CD8-positive, alpha-beta memory T cell (primary cell): ENCODE results near the gene ARG2. TPM values are rescaled to one million over a fixed set of nuclear protein-coding genes. Genes with fewer than 3 reads are reported as not detected.

Experiments used
- CTCF ChIA-PET: fragments of 350-600 bp; sonication (Branson Sonifier 250); formaldehyde crosslinking; loops from one replicate; lab custom pipeline; 2021; ENCODE audit warnings: antibody characterized with exemption; lab: Charles Lee
- POLR2A ChIA-PET: fragments of 350-600 bp; sonication (Branson Sonifier 250); formaldehyde crosslinking; loops from one replicate; lab custom pipeline; 2021; ENCODE audit warnings: antibody characterized with exemption; lab: Charles Lee
- DNase-seq, 5 donors: peaks; one replicate each; pipeline versions ENCODE4 v3.0.0 to v3.0.0-alpha.2; 2020 to 2022; ENCODE audit warnings: mixed read lengths in 1 of 5
- H3K27ac ChIP-seq: one replicate; pipeline ENCODE4 v1.7.0; 2013; ENCODE audit warnings: low read depth, mild to moderate bottlenecking, low read length, moderate library complexity
- H3K27me3 ChIP-seq: 2 replicates; pipeline ENCODE4 v1.7.0; 2013; ENCODE audit warnings: low read length, mild to moderate bottlenecking; ENCODE audit not compliant: insufficient read depth, poor library complexity, severe bottlenecking
- H3K36me3 ChIP-seq: 2 replicates; pipeline ENCODE4 v1.7.0; 2013; ENCODE audit warnings: mild to moderate bottlenecking, low read length, moderate library complexity; ENCODE audit not compliant: insufficient read depth
- H3K4me1 ChIP-seq: 2 replicates; pipeline ENCODE4 v1.7.0; 2013; ENCODE audit warnings: mild to moderate bottlenecking, low read length, moderate library complexity; ENCODE audit not compliant: insufficient read depth
- H3K4me3 ChIP-seq: 2 replicates; pipeline ENCODE4 v1.7.0; 2013; ENCODE audit warnings: mild to moderate bottlenecking, low read length
- H3K9me3 ChIP-seq: 2 replicates; pipeline ENCODE4 v1.7.0; 2013; ENCODE audit warnings: mild to moderate bottlenecking, low read length
- H3K27ac Mint-ChIP-seq, 8 donors: one replicate each; pipeline ENCODE4 v1.8.0; 2020 to 2021; ENCODE audit warnings: mixed read lengths in 8 of 8, mild to moderate bottlenecking in 6 of 8, inconsistent platforms in 3 of 8, moderate library complexity in 3 of 8
- H3K27me3 Mint-ChIP-seq, 2 donors: one replicate each; pipeline ENCODE4 v1.8.0; 2020 to 2021; ENCODE audit warnings: mixed read lengths in 2 of 2, mild to moderate bottlenecking in 1 of 2, moderate library complexity in 1 of 2
- H3K36me3 Mint-ChIP-seq, 3 donors: one replicate each; pipeline ENCODE4 v1.8.0; 2020 to 2021; ENCODE audit warnings: mixed read lengths in 3 of 3, inconsistent platforms in 1 of 3, mild to moderate bottlenecking in 1 of 3
- H3K4me1 Mint-ChIP-seq, 3 donors: one replicate each; pipeline ENCODE4 v1.8.0; 2020 to 2021; ENCODE audit warnings: mixed read lengths in 3 of 3, inconsistent platforms in 1 of 3, mild to moderate bottlenecking in 1 of 3
- H3K4me3 Mint-ChIP-seq, 7 donors: one replicate each; pipeline ENCODE4 v1.8.0; 2020 to 2021; ENCODE audit warnings: mixed read lengths in 7 of 7, mild to moderate bottlenecking in 6 of 7, moderate library complexity in 4 of 7, inconsistent platforms in 2 of 7
- H3K9me3 Mint-ChIP-seq, 5 donors: one replicate each; pipeline ENCODE4 v1.8.0; 2020 to 2022; ENCODE audit warnings: mixed read lengths in 5 of 5, mild to moderate bottlenecking in 3 of 5, moderate library complexity in 2 of 5, inconsistent platforms in 1 of 5
- polyA plus RNA-seq: library from polyadenylated mRNA; unstranded; fragments of 300-500 nt; fragmentation: Illumina TruSeq; gene quantifications from one replicate; pipeline ENCODE4 v1.2.3, GENCODE V29; 2021
- total RNA-seq, 2 experiments: library from RNA; stranded (reverse); gene quantifications; one replicate each; pipeline ENCODE4 v1.2.3, GENCODE V29; 2021

Gene ARG2
- total and polyA plus RNA-seq, 3 experiments from 2014 or later: 1.2 to 2.8 (median 2.3) TPM

DNA sequence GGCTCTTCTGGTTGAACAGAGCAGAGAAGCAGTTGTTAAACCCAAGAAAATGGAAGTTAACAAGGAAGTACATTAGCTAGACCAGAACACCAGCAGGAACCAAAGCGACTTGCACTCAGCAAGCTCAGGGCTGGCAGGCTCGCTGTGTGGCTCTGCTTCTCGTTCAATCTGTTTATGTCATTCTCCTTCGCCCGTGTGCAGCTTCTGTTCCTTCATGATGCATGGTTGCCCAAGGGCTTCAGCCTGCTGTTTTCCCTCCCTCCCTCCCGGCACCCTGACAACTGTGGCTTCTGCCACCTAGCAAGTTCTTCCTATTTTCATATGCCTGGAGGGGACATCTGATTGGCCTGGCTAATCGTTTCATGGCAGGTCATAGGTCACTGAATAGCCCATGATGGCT lies 44.9 kb upstream of the ARG2 start:
- Mint-ChIP-seq H3K36me3 (no peaks in the 10 kb centered on the region), H3K4me1 (no peaks in the 10 kb centered on the region), H3K9me3 (no peaks in the 10 kb centered on the region), H3K4me3 (no peak overlapping the region), H3K27me3 (peaks cover 5 to 9% of the 10 kb centered on the region in 2 donors), H3K27ac (no peak overlapping the region)
- no peaks in the 10 kb centered on the region for H3K9me3 ChIP-seq
- H3K36me3 ChIP-seq: no peaks in the 10 kb centered on the region
- H3K27me3 ChIP-seq: no peaks in the 10 kb centered on the region
- ChIA-PET POLR2A (no interaction called here), CTCF (interaction anchor here (5.1 kb wide), 1 partner anchor 47 kb away, joined by 38 read pairs; no protein-coding TSS in a partner anchor)
- no peak for DNase-seq
- H3K4me1 ChIP-seq: no peaks in the 10 kb centered on the region
- H3K4me3 ChIP-seq: no peak overlapping the region
- no peak overlapping the region for H3K27ac ChIP-seq

DNA sequence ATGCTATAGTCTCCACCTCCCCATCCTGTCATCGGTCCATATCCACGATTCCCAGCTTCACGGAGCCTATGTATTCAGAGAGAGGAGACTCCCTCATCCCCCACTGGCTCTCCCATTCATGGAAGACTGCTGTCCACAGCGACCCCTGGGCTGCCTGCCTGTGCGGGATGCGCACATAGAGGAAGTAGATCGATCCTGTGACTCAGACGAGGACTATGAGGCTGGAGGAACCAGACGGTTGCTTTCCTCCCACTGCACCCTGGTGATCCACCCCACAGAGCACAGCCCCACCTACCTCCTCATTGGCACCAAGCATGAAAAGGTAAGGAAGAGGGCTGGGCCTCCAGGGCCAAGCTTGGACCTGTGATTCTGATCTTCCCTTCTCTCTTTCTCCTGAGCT lies 44.0 kb upstream of the ARG2 start:
- Mint-ChIP-seq H3K27ac (peak overlapping the region in 1 of 8 donors; percentile 36), H3K4me3 (peak overlapping the region in 1 of 7 donors; percentile 66), H3K9me3 (no peaks in the 10 kb centered on the region), H3K36me3 (no peaks in the 10 kb centered on the region), H3K27me3 (peaks cover 5 to 7% of the 10 kb centered on the region in 2 donors), H3K4me1 (no peaks in the 10 kb centered on the region)
- Histone ChIP-seq H3K27ac (no peak overlapping the region), H3K9me3 (no peaks in the 10 kb centered on the region), H3K4me3 (no peak overlapping the region), H3K36me3 (no peaks in the 10 kb centered on the region), H3K4me1 (no peaks in the 10 kb centered on the region), H3K27me3 (no peaks in the 10 kb centered on the region)
- ChIA-PET CTCF (interaction anchor here (1.0 to 1.9 kb wide), 3 partner anchors 49 to 149 kb away, joined by 3 to 14 read pairs (median 5); no protein-coding TSS in a partner anchor), POLR2A (no interaction called here)
- no peak for DNase-seq

DNA sequence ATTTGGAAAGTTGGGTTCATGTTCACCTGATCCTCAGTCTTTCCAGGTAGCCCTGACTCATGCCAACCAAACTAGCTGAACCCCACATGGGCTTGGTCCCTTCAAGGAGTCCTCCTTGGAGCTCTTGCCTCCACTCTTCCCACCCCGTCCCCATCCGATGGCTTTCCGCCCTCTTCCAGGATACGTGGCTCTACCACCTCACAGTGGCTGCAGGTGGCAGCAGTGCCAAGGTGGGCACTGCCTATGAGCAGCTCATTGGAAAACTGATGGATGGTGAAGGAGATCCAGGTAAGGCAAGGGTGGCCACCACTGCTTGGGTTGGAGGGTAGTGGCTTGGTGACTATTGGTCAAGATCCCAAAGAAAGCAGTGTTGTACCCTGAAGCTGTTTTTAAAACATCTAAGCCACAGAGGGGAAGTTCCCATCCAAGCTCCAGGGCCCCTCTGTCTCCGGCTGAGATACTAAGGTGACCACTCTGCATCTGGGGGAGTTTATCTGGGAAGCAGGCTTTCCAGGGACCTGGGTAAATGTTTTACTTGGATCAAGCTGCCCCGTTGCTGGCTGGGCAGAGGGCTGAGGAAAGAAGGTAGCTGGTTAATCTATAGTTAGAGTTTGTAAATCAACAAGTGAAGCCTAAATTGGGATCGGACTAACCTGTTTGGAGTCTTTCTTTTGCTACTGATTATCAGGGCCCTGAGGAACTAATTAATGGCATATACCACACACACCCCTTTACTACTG lies 43.3 kb upstream of the ARG2 start:
- H3K36me3 ChIP-seq: no peaks in the 10 kb centered on the region
- DNase-seq: no peak
- ChIA-PET CTCF (interaction anchor here (1.0 to 1.9 kb wide), 3 partner anchors 50 to 150 kb away, joined by 3 to 14 read pairs (median 5); no protein-coding TSS in a partner anchor), POLR2A (no interaction called here)
- no peaks in the 10 kb centered on the region for H3K9me3 Mint-ChIP-seq
- no peaks in the 10 kb centered on the region for H3K27me3 ChIP-seq
- no peaks in the 10 kb centered on the region for H3K4me1 Mint-ChIP-seq
- H3K9me3 ChIP-seq: no peaks in the 10 kb centered on the region
- H3K27me3 Mint-ChIP-seq: peaks cover 1 to 5% of the 10 kb centered on the region in 2 donors
- H3K4me3 ChIP-seq: no peak overlapping the region
- H3K4me3 Mint-ChIP-seq: no peak overlapping the region
- no peaks in the 10 kb centered on the region for H3K36me3 Mint-ChIP-seq
- H3K27ac Mint-ChIP-seq: peak overlapping the region in 2 of 8 donors; percentile 26 to 70
- H3K27ac ChIP-seq: no peak overlapping the region
- H3K4me1 ChIP-seq: no peaks in the 10 kb centered on the region

DNA sequence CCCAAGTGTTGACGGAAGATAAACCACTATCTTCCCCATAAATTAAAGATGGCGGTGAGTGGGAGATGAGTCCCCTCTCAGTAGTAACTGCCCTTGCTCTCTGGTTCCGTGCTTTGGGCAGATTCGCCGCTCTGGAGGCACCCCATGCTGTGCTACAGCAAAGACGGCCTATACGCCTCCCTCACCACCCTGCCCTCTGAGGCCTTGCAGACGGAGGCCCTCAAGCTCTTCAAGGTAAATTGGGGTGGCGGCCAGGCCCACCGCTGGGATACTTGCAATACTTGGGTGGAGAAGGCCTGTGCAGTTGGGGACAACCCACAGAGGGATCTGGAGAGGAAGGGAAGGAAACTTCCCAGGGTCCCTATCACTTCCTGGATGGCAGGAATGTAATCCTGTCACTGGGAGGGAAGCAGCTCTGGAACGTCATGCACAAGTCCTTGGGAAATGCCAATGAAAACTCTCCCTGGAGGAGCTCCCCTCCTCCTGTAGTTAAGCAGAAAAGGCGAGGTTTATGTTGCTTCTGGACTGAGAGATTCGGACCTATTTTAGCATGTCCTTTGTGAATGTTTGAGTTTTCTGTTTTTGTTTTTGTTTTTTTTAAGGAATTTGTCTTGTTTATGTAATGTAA lies 42.4 kb upstream of the ARG2 start:
- no peak overlapping the region for H3K4me3 Mint-ChIP-seq
- DNase-seq: no peak

DNA sequence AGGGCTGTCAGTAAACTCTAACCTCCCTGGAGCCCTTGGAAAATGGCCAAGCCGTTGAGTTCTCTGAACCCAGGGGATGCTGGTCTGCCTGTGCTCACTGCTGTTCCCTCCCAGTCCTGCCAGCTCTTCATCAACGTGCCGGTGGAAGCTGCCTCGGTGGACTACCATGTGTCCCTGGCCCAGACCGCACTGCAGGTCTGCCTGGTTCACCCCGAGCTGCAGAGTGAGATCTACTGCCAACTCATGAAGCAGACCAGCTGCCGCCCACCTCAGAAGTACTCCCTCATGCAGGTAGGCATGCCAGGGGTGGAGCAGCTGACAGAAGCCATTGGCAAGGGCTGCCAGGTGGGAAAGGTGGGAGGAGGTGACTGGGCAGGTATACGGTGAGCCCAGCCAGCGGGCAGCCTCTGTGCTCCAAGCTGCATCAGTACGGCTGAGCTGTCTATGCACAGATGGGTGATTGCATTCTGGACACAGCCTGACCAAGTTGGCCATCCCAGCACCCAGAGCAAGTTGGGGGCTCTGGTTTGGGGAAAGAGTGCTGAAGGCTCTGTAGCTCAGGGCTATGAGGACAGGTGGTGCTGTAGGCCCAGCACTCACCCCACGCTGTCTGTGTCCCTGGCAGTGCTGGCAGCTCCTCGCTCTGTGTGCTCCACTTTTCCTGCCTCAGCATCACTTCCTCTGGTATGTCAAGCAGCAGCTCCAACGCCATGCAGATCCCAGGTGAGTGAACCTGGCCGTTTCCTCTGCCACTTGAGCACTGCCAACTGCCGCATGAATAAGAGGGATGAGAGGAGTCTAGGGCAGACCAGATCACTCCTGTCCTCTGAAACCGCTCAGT lies 41.6 kb upstream of the ARG2 start:
- H3K4me1 Mint-ChIP-seq: no peaks in the 10 kb centered on the region
- Histone ChIP-seq H3K4me3 (no peak overlapping the region), H3K9me3 (no peaks in the 10 kb centered on the region), H3K36me3 (no peaks in the 10 kb centered on the region), H3K27ac (no peak overlapping the region), H3K27me3 (no peaks in the 10 kb centered on the region), H3K4me1 (no peaks in the 10 kb centered on the region)
- CTCF ChIA-PET: interaction anchor here (0.8 to 1.7 kb wide), 4 partner anchors 11 to 150 kb away, joined by 3 to 6 read pairs (median 4); no protein-coding TSS in a partner anchor
- peaks cover 0 to 4% of the 10 kb centered on the region in 2 donors for H3K27me3 Mint-ChIP-seq
- DNase-seq: no peak
- H3K36me3 Mint-ChIP-seq: no peaks in the 10 kb centered on the region
- no peaks in the 10 kb centered on the region for H3K9me3 Mint-ChIP-seq
- H3K4me3 Mint-ChIP-seq: no peak overlapping the region
- H3K27ac Mint-ChIP-seq: no peak overlapping the region
- POLR2A ChIA-PET: no interaction called here

More for the DNA sequence above, 42.4 kb upstream of the ARG2 start:
- peaks cover 0 to 4% of the 10 kb centered on the region in 2 donors for H3K27me3 Mint-ChIP-seq
- no peak overlapping the region for H3K27ac Mint-ChIP-seq
- no peaks in the 10 kb centered on the region for H3K4me1 ChIP-seq
- H3K36me3 ChIP-seq: no peaks in the 10 kb centered on the region
- H3K9me3 Mint-ChIP-seq: no peaks in the 10 kb centered on the region
- no peak overlapping the region for H3K27ac ChIP-seq
- H3K9me3 ChIP-seq: no peaks in the 10 kb centered on the region
- H3K27me3 ChIP-seq: no peaks in the 10 kb centered on the region
- no peak overlapping the region for H3K4me3 ChIP-seq
- CTCF ChIA-PET: interaction anchor here (1.5 to 1.9 kb wide), 2 partner anchors 149 to 151 kb away, joined by 6 to 14 read pairs; no protein-coding TSS in a partner anchor
- H3K4me1 Mint-ChIP-seq: no peaks in the 10 kb centered on the region
- no peaks in the 10 kb centered on the region for H3K36me3 Mint-ChIP-seq
- POLR2A ChIA-PET: no interaction called here

DNA sequence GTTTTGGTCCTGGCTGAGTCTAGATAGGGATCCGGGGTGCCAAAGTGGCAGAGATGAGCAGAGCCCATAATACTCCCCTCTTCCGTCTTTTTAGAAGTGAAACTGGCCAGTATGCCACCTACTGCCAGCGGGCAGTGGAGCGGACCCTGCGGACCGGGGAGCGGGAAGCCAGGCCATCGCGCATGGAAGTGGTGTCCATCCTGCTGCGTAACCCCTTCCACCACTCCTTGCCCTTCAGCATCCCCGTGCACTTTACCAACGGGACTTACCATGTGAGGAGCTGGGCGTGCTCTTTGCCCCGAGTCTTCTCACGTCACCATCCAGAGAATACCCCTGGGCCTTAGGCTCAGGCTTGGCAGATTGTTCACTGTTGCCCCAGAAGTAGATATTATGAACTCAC lies 40.7 kb upstream of the ARG2 start:
- DNase-seq: no peak
- no peaks in the 10 kb centered on the region for H3K9me3 ChIP-seq
- no peaks in the 10 kb centered on the region for H3K36me3 Mint-ChIP-seq
- CTCF ChIA-PET: interaction anchor here (0.8 to 7.6 kb wide), 6 partner anchors 8 to 151 kb away, joined by 3 to 57 read pairs (median 5); no protein-coding TSS in a partner anchor
- no peak overlapping the region for H3K4me3 ChIP-seq
- no peak overlapping the region for H3K27ac ChIP-seq
- H3K4me1 Mint-ChIP-seq: no peaks in the 10 kb centered on the region
- H3K27me3 ChIP-seq: no peaks in the 10 kb centered on the region
- no peaks in the 10 kb centered on the region for H3K9me3 Mint-ChIP-seq
- no peaks in the 10 kb centered on the region for H3K36me3 ChIP-seq
- H3K27ac Mint-ChIP-seq: no peak overlapping the region
- peaks cover 0 to 4% of the 10 kb centered on the region in 2 donors for H3K27me3 Mint-ChIP-seq
- H3K4me1 ChIP-seq: no peaks in the 10 kb centered on the region
- no peak overlapping the region for H3K4me3 Mint-ChIP-seq
- POLR2A ChIA-PET: interaction anchor here (0.6 kb wide), 1 partner anchor 85 kb away, joined by 3 read pairs; no protein-coding TSS in a partner anchor

DNA sequence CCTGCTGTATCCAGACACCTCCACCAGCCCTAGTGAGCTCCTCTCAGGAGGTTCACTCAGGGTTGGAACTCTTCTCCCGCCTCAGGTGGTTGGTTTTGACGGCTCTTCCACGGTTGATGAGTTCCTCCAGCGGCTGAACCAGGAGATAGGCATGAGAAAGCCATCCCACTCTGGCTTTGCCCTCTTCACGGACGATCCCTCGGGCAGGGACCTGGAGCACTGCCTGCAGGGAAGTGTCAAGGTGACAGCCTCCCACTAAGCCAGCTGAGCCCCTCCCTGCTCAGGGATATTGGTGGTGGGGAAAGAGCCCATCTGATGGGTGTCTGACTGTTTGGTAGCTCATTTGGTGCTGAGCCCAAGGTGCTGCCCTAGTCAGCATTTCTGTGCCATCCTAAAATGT lies 40.1 kb upstream of the ARG2 start:
- no peaks in the 10 kb centered on the region for H3K36me3 Mint-ChIP-seq
- peaks cover 0 to 4% of the 10 kb centered on the region in 2 donors for H3K27me3 Mint-ChIP-seq
- Histone ChIP-seq H3K27ac (no peak overlapping the region), H3K36me3 (no peaks in the 10 kb centered on the region), H3K4me3 (no peak overlapping the region), H3K4me1 (no peaks in the 10 kb centered on the region), H3K27me3 (no peaks in the 10 kb centered on the region), H3K9me3 (no peaks in the 10 kb centered on the region)
- ChIA-PET POLR2A (interaction anchor here (0.6 kb wide), 1 partner anchor 85 kb away, joined by 3 read pairs; no protein-coding TSS in a partner anchor), CTCF (interaction anchor here (1.7 to 7.6 kb wide), 4 partner anchors 9 to 152 kb away, joined by 4 to 57 read pairs (median 18); no protein-coding TSS in a partner anchor)
- H3K27ac Mint-ChIP-seq: no peak overlapping the region
- H3K4me3 Mint-ChIP-seq: no peak overlapping the region
- H3K4me1 Mint-ChIP-seq: no peaks in the 10 kb centered on the region
- no peak for DNase-seq
- no peaks in the 10 kb centered on the region for H3K9me3 Mint-ChIP-seq
